Measurements from ENCODE around the gene CUL7. TPM values are rescaled to one million over a fixed set of nuclear protein-coding genes. Genes with fewer than 3 reads are reported as not detected.

The CUL7 gene
- total and polyA plus RNA-seq, 2 donors (not counting 1 experiment from before 2014, with no cell fraction given) = 17.4 to 21.4 TPM

- ATAC-seq (ENCODE audit: low read depth) (no peak), DNase-seq (no peak)
- Mint-ChIP-seq H3K9me3 (ENCODE audit: insufficient read depth) (no peaks in the 10 kb centered on the region), H3K27me3 (peaks cover 33% of the 10 kb centered on the region), H3K27ac (no peak overlapping the region), H3K4me3 (no peak overlapping the region), H3K4me1 (peaks cover 8% of the 10 kb centered on the region)
- no peak overlapping the region for H3K27ac ChIP-seq (ENCODE audit: low read length in 2 of 2)
- no peak overlapping the region for H3K9ac ChIP-seq (ENCODE audit: low read length)
- H3K4me3 ChIP-seq (ENCODE audit: control extremely low read depth in 1 of 5, extremely low read depth in 1 of 5, insufficient read depth in 1 of 5, low read depth in 2 of 5, low read length in 4 of 5) = no peak overlapping the region
- TF ChIP-seq EZH2 (IDR thresholded peaks at IDR 0.05; ENCODE audit: borderline replicate concordance, insufficient read depth, low read depth, low read length, poor library complexity, severe bottlenecking) (no peak), CTCF (IDR thresholded peaks at IDR 0.05) (no peak)
- no peaks in the 10 kb centered on the region for H4K20me1 ChIP-seq (ENCODE audit: control insufficient read depth, insufficient read depth, low read length, poor library complexity, severe bottlenecking)
- H3K4me2 ChIP-seq (replicated peaks; ENCODE audit: low read depth, low read length, poor library complexity, severe bottlenecking) = no peak overlapping the region
- H3K9me3 ChIP-seq (ENCODE audit: control extremely low read depth in 1 of 3, control insufficient read depth in 2 of 3, insufficient read depth in 1 of 3, low read length in 2 of 3) = peaks cover 0 to 4% (median 0%) of the 10 kb centered on the region in 3 donors
- intact Hi-C loops (cut with micrococcal nuclease) = no loop called here
- no peak overlapping the region for H2AFZ ChIP-seq (ENCODE audit: insufficient read depth, low read depth, low read length, poor library complexity, severe bottlenecking)
- H3K36me3 ChIP-seq (replicated peaks in 1 of 2; ENCODE audit: control extremely low read depth in 1 of 2, control insufficient read depth in 1 of 2, extremely low read depth in 1 of 2, insufficient read depth in 2 of 2, low read length in 1 of 2) = no peaks in the 10 kb centered on the region
- no peaks in the 10 kb centered on the region for H3K79me2 ChIP-seq (ENCODE audit: control insufficient read depth, insufficient read depth, low read length)
- CTCF ChIA-PET = no interaction called here
- peaks cover 11% of the 10 kb centered on the region in 2 donors for H3K4me1 ChIP-seq (ENCODE audit: control insufficient read depth in 2 of 2, insufficient read depth in 2 of 2, low read length in 2 of 2)
- POLR2A ChIA-PET = interaction anchor here (0.6 kb wide), 1 partner anchor 170 kb away, joined by 5 read pairs; no protein-coding TSS in a partner anchor
- 100% methylated on average over 3 of the region's 4 CpGs for WGBS (ENCODE audit: insufficient coverage)
- H3K27me3 ChIP-seq (replicated peaks in 1 of 4; ENCODE audit: control extremely low read depth in 1 of 4, control insufficient read depth in 3 of 4, insufficient read depth in 4 of 4, low read length in 3 of 4) = peaks cover 0 to 21% (median 8%) of the 10 kb centered on the region in 4 experiments
Observed at GRCh38 chr6:43081043-43081442, 27.4 kb upstream of the CUL7 start.

- TF ChIP-seq CTCF (IDR thresholded peaks at IDR 0.05) = no peak
- TF ChIP-seq EZH2 (IDR thresholded peaks at IDR 0.05; ENCODE audit: borderline replicate concordance, insufficient read depth, low read depth, low read length, poor library complexity, severe bottlenecking) = no peak
- ATAC-seq (ENCODE audit: low read depth) = no peak
- peaks cover 12% of the 10 kb centered on the region for H3K4me1 Mint-ChIP-seq
- Histone ChIP-seq H3K4me2 (replicated peaks; ENCODE audit: low read depth, low read length, poor library complexity, severe bottlenecking) (no peak overlapping the region), H3K9me3 (ENCODE audit: control extremely low read depth in 1 of 3, control insufficient read depth in 2 of 3, insufficient read depth in 1 of 3, low read length in 2 of 3) (peaks cover 0 to 4% (median 0%) of the 10 kb centered on the region in 3 donors), H4K20me1 (ENCODE audit: control insufficient read depth, insufficient read depth, low read length, poor library complexity, severe bottlenecking) (no peaks in the 10 kb centered on the region), H3K79me2 (ENCODE audit: control insufficient read depth, insufficient read depth, low read length) (no peaks in the 10 kb centered on the region), H3K9ac (ENCODE audit: low read length) (no peak overlapping the region), H3K27me3 (replicated peaks in 1 of 4; ENCODE audit: control extremely low read depth in 1 of 4, control insufficient read depth in 3 of 4, insufficient read depth in 4 of 4, low read length in 3 of 4) (peaks cover 0 to 26% (median 10%) of the 10 kb centered on the region in 4 experiments), H3K36me3 (replicated peaks in 1 of 2; ENCODE audit: control extremely low read depth in 1 of 2, control insufficient read depth in 1 of 2, extremely low read depth in 1 of 2, insufficient read depth in 2 of 2, low read length in 1 of 2) (peaks cover 0 to 3% of the 10 kb centered on the region in 2 experiments), H3K4me1 (ENCODE audit: control insufficient read depth in 2 of 2, insufficient read depth in 2 of 2, low read length in 2 of 2) (peaks cover 14 to 15% of the 10 kb centered on the region in 2 donors), H3K27ac (ENCODE audit: low read length in 2 of 2) (no peak overlapping the region), H3K4me3 (ENCODE audit: control extremely low read depth in 1 of 5, extremely low read depth in 1 of 5, insufficient read depth in 1 of 5, low read depth in 2 of 5, low read length in 4 of 5) (no peak overlapping the region), H2AFZ (ENCODE audit: insufficient read depth, low read depth, low read length, poor library complexity, severe bottlenecking) (no peak overlapping the region)
- DNase-seq = no peak
- no peak overlapping the region for H3K4me3 Mint-ChIP-seq
- ChIA-PET CTCF (no interaction called here), POLR2A (no interaction called here)
- intact Hi-C loops (cut with micrococcal nuclease) = no loop called here
- H3K27me3 Mint-ChIP-seq = peaks cover 33% of the 10 kb centered on the region
- H3K9me3 Mint-ChIP-seq (ENCODE audit: insufficient read depth) = no peaks in the 10 kb centered on the region
- H3K27ac Mint-ChIP-seq = no peak overlapping the region
- WGBS (ENCODE audit: insufficient coverage) = no CpG with 5 or more reads among the region's 2 CpGs
Observed at GRCh38 chr6:43078691-43079090, 25.0 kb upstream of the CUL7 start.

All from B cell (primary cell).